NOMO-1 (cell line): ENCODE measurements around the gene WNK2.

Experiments used
- DNase-seq, 2 experiments: peaks; one replicate each; lab custom pipeline; 2025; ENCODE audit not compliant: unreplicated experiment in 2 of 2; lab: John Stamatoyannopoulos, UW

The WNK2 gene

GRCh38 chr9:93161786-93162562 lies 22.0 kb upstream of the WNK2 start:
- DNase-seq: no peak

- no peak for DNase-seq
Measured at GRCh38 chr9:93164085-93164484, 19.9 kb upstream of the WNK2 start.

GRCh38 chr9:93166699-93167098 lies 17.2 kb upstream of the WNK2 start:
- no peak for DNase-seq

GRCh38 chr9:93167185-93167584 lies 16.8 kb upstream of the WNK2 start:
- DNase-seq: no peak

GRCh38 chr9:93167838-93168237 lies 16.1 kb upstream of the WNK2 start:
- DNase-seq: no peak

- DNase-seq: no peak
Measured at GRCh38 chr9:93168581-93168980, 15.4 kb upstream of the WNK2 start.

- no peak for DNase-seq
Measured at GRCh38 chr9:93169444-93169843, 14.5 kb upstream of the WNK2 start.

GRCh38 chr9:93170571-93170970 lies 13.4 kb upstream of the WNK2 start:
- DNase-seq: no peak

- DNase-seq: no peak
Measured at GRCh38 chr9:93171261-93171990, 12.5 kb upstream of the WNK2 start.

- DNase-seq: no peak
Measured at GRCh38 chr9:93172666-93173364, 11.1 kb upstream of the WNK2 start.

- DNase-seq: peak; percentile 4 to 47
Measured at GRCh38 chr9:93173365-93174051, 10.4 kb upstream of the WNK2 start.

GRCh38 chr9:93174976-93175375 lies 9.0 kb upstream of the WNK2 start:
- no peak for DNase-seq

- no peak for DNase-seq
Measured at GRCh38 chr9:93177676-93178075, 6.3 kb upstream of the WNK2 start.

- no peak for DNase-seq
Measured at GRCh38 chr9:93178851-93179786, 4.8 kb upstream of the WNK2 start.

- DNase-seq: no peak
Measured at GRCh38 chr9:93180938-93181337, 3.0 kb upstream of the WNK2 start.

- no peak for DNase-seq
Measured at GRCh38 chr9:93181672-93182435, 2.1 kb upstream of the WNK2 start.

GRCh38 chr9:93182572-93182971 lies 1.4 kb upstream of the WNK2 start:
- no peak for DNase-seq

GRCh38 chr9:93183131-93183662 lies 742 bp upstream of the WNK2 start:
- DNase-seq: no peak
